GM12891 (cell line): Measurements from ENCODE around the gene SMAD9.

Experiments
- POLR2A ChIP-seq: IDR thresholded peaks from 2 replicates; pipeline ENCODE4 v1.6.1; 2011; ENCODE audit warnings: low read depth, low read length, control low read depth
- POLR2AphosphoS5 ChIP-seq: IDR thresholded peaks from 2 replicates; pipeline ENCODE4 v1.6.1; 2011; ENCODE audit warnings: low read depth, low read length, control low read depth

DNA sequence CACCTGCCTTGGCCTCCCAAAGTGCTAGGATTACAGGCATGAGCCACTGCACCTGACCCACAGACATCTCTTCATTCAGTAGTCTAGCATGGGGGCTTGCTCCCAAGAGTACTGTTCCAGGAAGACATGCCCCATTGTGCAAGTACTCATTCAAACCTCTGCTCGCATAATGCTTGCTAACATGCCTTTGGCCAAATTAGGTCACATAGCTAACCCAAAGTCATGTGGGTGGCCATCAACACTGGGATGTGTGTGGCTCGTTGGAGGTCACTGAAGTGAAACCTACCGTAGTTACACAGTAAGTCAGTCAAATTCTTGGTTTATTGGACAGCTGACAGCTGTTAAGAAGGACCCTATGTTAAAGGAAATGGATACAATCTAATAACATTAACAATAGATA lies 80.8 kb downstream of the SMAD9 start:
- no peak for TF ChIP-seq POLR2A
- TF ChIP-seq POLR2AphosphoS5: no peak
